HG02642 (cell line): ENCODE data around the gene ACSF3.
"Not testable (repeated sequence)": the region's sequence is repeated elsewhere in the genome, so short reads cannot be mapped to it uniquely, and the experiment has no call there.

Experiments used
- ATAC-seq: cut with Tn5 transposase; IDR thresholded peaks from one replicate; pipeline ENCODE4 v1.9.1; 2021; ENCODE audit warnings: mild to moderate bottlenecking; ENCODE audit not compliant: unreplicated experiment, poor library complexity

The ACSF3 gene

DNA sequence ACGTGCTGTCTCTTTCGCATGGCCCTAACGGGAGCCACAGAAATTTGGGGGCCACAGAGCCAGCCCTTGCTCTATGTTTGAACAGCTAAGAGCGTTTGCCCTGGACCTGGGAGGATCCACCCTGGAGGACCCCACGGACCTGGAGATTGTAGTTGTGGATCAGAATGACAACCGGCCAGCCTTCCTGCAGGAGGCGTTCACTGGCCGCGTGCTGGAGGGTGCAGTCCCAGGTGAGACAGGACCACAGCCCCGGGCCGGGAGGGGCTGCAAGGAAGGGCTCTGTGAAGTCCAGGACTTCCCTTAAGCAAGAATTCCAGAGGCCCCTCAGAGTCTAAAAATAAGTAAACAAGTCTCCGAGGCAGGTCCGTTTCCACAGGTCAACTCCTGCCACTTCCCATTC, 89.8 kb downstream of the ACSF3 start:
- no peak for ATAC-seq

DNA sequence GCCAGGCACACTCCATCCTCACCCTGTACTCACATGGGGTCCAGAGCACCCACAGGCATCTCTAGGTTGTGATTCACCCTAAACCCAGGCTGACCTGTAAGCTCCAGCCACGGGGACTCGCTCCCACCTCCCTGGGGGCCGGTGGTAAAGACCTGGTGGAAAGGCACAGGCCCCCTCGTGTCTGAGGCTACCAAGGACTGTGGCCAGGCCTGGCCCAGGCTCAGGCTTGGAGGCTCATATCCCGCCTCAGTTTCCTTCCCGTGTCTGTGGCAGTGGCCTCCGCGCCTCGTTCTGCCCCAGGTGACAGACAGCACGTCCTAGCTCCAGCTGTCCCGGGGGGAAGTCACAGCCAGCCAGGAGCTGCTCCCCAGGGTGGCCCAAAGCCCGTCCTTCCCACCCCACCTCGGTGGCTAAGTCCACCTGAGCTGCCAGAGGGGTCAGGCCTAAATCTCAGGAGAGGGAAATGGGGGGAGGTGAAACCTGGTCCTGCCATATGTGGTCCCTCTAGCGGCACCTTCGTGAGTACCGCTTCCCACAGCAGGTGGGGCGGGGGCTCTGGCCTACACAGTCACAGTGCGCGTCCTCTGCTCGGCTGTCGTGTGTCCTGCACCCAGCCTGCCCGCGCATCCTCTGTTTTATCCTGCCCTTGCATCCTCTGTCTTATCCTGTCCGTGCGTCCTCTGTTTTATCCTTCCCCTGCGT, 90.5 kb downstream of the ACSF3 start:
- no peak for ATAC-seq

DNA sequence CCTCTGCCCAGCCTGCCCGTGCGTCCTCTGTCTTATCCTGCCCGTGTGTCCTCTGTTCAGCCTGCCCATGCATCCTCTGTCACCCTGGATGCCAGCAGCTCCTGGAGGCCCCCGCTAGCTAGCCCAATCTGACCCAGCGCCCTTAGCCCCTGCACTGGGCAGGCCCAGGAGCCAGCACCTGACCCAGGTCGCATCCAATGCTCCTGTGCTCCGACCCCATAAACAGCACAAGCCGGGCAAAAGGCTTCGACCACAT, 91.0 kb downstream of the ACSF3 start:
- ATAC-seq, result no peak

DNA sequence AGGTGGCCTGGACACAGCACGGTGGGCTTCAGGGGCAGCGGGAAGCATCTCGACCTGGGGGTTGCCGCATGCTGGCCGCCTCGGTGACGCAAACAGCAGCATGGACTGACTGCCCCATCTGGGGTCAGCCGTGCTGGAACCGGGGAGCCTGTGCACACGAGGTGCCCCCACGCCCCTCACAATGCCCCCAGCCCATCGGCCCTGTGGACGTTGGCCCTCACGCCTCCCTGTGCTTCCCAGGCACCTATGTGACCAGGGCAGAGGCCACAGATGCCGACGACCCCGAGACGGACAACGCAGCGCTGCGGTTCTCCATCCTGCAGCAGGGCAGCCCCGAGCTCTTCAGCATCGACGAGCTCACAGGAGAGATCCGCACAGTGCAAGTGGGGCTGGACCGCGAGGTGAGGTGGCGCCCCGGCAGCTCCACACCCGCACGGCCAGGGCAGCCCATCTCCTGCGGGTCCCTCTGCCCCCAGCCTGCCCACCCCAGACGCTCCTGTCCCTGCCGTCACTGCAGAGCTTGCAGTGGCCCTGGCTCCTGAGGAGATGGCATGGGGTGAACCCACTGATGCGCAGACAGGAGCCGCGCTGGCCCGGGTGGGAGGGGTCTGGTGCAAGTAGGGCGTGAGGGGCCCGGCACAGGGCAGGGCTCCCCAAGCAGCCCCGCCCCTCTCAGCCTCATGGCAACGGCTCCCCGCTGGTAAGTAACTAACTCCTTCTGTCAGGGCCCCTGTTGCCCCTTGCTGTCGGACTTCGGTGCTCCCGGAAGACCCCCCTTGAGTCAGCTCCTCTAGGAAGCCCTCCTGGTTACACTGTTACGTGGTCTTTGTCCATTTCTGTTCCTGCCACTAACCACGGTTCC, 91.5 kb downstream of the ACSF3 start:
- ATAC-seq, result no peak

DNA sequence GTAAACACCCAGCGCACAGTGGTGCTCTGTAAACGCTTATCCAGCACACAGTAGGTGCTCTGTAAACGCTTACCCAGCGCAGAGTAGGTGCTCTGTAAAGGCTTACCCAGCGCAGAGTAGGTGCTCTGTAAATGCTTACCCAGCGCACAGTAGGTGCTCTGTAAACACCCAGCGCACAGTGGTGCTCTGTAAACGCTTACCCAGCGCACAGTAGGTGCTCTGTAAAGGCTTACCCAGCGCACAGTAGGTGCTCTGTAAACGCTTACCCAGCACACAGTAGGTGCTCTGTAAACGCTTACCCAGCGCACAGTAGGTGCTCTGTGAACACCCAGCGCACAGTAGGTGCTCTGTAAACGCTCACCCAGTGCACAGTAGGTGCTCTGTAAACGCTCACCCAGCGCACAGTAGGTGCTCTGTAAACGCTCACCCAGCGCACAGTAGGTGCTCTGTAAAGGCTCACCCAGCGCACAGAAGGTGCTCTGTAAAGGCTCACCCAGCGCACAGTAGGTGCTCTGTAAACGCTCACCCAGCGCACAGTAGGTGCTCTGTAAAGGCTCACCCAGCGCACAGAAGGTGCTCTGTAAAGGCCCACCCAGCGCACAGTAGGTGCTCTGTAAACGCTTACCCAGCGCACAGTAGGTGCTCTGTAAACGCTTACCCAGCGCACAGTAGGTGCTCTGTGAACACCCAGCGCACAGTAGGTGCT, 92.4 kb downstream of the ACSF3 start:
- not testable (repeated sequence) for ATAC-seq

DNA sequence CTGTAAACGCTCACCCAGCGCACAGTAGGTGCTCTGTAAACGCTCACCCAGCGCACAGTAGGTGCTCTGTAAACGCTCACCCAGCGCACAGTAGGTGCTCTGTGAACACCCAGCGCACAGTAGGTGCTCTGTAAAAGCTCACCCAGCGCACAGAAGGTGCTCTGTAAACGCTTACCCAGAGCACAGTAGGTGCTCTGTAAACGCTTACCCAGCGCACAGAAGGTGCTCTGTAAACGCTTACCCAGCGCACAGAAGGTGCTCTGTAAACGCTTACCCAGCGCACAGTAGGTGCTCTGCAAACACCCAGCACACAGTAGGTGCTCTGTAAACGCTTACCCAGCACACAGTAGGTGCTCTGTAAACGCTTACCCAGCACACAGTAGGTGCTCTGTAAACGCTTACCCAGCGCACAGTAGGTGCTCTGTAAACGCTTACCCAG, 93.0 kb downstream of the ACSF3 start:
- not testable (repeated sequence) for ATAC-seq

DNA sequence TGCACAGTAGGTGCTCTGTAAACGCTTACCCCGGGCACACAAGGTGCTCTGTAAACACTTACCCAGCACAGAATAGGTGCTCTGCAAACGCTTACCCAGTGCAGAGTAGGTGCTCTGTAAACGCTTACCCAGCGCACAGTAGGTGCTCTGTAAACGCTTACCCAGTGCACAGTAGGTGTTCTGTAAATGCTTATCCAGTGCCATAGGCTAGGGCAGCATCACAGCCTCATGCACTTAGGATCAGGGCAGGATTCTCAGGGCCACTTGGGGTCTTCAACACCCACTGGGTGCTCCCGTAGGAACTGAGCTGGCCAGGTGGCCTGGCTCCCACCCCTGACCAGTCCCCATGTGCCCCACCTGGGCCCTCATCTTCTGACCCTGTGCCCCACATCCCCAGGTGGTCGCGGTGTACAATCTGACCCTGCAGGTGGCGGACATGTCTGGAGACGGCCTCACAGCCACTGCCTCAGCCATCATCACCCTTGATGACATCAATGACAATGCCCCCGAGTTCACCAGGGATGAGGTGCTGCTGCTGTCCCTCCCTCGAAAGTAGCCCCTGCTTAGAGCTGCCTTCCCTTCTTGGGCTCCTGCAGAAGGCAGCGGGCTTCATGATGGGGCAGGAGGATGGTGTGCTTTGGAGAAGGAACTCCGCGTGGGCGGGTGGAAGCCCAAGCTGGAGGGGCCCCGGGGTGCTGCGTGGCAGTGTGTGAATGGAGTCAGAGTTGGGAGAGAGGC, 93.5 kb downstream of the ACSF3 start:
- no peak for ATAC-seq

DNA sequence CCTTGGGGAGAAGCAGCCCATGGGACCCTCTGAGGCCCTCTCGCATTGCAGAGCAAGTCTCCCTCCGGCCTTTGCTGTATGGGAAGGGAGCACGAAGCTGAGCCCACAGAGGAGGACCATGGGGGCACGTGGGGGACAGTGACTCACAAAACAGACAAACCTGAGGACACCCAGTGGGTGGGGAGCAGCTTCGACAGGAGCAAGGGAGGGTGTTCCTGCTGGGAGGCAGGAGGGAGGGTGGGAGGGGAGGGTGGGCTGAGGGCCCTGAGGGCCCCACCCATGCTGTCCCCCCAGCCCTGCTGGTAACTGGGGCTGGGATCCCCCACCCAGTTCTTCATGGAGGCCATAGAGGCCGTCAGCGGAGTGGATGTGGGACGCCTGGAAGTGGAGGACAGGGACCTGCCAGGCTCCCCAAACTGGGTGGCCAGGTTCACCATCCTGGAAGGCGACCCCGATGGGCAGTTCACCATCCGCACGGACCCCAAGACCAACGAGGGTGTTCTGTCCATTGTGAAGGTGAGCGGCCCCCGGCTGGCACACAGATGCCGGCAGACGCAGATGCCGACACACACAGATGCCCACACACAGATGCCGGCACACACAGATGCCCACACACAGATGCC, 94.2 kb downstream of the ACSF3 start:
- no peak for ATAC-seq

DNA sequence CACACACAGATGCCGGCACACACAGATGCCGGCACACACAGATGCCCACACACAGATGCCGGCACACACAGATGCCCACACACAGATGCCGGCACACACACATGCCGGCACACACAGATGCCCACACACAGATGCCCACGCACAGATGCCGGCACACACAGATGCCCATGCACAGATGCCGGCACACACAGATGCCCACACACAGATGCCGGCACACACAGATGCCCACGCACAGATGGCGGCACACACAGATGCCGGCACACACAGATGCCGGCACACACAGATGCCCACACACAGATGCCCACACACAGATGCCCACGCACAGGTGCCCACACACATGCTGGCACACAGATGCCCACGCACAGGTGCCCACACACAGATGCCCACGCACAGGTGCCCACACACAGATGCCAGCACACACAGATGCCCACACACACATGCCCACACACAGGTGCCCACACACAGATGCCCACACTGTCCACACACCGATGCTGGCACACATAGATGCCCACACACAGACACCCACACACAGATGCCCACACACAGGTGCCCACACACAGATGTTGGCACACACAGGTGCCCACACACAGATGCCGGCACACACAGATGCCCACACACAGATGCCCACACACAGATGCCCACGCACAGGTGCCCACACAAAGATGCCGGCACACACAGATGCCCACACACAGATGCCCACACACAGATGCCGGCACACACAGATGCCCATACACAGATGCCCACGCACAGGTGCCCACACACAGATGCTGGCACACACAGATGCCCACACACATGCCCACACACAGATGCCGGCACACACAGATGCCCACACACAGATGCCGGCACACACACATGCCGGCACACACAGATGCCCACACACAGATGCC, 95.1 kb downstream of the ACSF3 start:
- not testable (repeated sequence) for ATAC-seq

DNA sequence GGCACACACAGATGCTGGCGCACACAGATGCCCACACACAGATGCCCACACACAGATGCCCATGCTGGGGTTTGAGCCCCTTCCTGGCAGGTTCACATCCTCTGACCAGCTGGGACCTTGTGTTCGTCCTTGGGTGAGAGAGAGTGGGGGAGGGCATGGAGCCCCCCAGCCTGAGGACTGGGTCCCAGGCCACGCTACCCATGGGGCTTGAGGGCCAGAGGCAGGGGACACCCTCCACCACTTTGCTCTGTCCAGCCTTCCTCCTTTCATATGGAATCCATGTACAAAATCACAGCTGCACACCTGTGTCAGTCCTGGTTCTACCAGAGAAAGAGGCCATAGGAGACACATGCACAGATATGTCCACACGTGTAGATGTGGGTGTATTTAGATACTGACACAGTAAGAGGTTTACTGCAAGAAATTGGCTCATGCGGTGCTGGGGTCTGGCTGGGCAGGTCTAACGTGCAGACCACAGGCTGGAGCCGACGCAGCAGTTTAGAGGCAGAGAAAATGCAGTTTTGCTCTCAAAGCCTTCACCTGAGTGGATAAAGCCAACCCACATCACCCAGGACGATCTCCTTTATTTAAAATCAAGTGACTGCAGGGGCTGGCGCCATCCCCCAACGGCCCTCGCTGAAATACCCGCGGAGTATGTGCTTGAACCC, 95.8 kb downstream of the ACSF3 start:
- no peak for ATAC-seq

DNA sequence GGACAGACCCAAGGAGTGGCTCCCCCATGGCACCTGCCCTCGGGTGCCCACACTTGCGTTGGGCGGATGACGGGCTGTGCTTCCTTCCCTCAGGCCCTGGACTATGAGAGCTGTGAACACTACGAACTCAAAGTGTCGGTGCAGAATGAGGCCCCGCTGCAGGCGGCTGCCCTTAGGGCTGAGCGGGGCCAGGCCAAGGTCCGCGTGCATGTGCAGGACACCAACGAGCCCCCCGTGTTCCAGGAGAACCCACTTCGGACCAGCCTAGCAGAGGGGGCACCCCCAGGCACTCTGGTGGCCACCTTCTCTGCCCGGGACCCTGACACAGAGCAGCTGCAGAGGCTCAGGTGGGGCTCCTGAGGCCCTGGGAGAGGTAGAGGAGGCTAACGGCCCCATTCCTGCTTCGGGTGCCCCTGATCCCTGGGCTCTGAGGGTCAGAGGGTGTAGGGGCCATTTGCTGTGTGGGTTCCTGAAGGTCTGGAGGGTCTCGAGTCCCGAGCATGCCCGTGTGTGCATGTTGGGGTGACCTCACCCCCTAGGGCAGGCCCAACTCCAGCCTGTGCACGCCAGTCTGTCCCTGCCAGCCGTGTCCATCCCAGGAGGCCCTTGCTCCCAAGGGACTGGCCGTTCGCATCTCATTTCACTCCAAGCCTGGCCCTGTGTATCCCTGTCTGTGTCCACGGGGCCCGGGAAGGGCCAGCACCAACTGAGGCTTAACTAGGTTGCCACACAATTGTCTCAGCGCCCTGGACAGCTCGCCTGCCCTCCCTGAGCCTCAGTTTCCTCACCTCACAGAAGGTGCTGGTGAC, 96.7 kb downstream of the ACSF3 start:
- ATAC-seq, result no peak

DNA sequence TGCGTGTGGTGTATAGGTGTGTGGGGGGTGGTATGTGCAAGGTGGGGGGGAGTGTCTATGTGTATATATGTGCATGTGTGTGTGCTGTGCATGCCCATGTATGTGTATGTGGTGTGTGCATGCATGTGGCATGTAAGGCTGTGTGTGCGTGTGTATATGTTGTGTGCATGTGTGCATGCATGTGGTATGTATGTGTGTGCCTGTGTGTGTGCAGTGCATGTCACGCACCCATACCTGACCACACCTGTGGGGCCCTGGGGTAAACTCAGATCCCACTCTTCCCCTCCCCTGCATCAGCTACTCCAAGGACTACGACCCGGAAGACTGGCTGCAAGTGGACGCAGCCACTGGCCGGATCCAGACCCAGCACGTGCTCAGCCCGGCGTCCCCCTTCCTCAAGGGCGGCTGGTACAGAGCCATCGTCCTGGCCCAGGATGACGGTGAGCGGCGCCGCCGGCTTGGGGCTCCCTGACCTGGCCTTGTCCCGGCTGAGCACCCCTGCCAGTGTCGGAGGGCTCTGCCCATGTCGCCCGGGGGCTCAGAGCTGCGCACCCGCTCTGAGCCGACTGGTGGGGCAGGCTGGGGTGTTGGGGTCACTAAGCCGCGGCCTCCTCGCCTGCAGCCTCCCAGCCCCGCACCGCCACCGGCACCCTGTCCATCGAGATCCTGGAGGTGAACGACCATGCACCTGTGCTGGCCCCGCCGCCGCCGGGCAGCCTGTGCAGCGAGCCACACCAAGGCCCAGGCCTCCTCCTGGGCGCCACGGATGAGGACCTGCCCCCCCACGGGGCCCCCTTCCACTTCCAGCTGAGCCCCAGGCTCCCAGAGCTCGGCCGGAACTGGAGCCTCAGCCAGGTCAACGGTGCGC, 97.6 kb downstream of the ACSF3 start:
- ATAC-seq, result no peak

DNA sequence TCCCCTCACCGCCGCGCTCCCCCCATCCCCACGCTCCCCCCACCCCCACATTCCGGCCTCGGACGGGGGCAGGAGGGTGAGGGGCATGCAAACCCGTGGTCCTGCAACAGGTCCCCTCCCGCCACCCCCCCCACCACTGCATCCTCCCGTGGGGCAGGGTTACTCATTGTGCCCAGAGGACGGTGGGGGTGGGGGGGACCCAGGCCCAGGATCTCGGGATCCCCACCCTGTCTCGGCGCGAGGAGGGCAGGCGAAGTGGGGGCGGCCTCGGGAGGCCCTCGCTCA, 98.2 kb downstream of the ACSF3 start:
- peak; percentile 4 for ATAC-seq

DNA sequence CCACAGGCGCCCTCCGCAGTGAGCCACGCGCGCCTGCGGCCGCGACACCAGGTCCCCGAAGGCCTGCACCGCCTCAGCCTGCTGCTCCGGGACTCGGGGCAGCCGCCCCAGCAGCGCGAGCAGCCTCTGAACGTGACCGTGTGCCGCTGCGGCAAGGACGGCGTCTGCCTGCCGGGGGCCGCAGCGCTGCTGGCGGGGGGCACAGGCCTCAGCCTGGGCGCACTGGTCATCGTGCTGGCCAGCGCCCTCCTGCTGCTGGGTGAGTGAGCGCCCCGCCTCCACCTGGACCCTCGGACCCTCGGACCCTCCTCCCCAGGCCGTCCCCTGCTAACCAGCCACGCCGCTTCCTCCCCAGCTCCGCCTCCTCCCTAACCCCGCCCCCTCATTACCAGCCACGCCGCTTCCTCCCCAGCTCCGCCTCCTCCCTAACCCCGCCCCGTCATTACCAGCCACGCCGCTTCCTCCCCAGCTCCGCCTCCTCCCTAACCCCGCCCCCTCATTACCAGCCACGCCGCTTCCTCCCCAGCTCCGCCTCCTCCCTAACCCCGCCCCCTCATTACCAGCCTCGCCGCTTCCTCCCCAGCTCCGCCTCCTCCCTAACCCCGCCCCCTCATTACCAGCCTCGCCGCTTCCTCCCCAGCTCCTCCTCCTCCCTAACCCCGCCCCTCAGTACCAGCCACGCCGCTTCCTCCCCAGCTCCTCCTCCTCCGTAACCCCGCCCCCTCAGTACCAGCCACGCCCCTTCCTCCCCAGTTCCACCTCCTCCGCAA, 98.7 kb downstream of the ACSF3 start:
- peak; percentile 46 for ATAC-seq

DNA sequence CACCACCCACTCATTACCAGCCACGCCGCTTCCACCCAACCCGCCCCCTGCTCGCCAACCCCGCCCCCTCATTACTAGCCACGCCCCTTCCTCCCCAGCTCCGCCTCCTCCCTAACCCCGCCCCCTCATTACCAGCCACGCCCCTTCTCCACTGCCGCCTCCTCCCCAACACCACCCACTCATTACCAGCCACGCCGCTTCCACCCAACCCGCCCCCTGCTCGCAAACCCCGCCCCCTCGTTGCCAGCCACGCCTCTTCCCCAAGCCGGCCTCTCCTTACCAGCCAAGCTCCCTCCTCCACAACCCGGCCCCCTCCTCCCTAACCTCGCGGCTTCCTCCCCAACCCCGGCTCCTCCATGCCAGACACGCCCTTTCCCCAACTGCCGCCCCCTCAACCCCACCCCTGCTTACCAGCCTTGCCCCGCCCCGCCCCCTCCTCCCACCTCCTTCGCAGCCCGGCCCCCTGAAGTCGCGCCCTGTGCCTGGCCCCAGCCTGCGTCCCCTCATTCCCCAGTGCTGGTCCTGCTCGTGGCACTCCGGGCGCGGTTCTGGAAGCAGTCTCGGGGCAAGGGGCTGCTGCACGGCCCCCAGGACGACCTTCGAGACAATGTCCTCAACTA, 99.4 kb downstream of the ACSF3 start:
- no peak for ATAC-seq
